WTC11 (cell line): Measurements from ENCODE around the gene GADL1. TPM values are rescaled to one million over a fixed set of nuclear protein-coding genes. Genes with fewer than 3 reads are reported as not detected.

Experiments used
- ATAC-seq: fragments of 200-7000 bp; cut with Tn5 transposase; 2 replicates; pipeline ENCODE4 v1.10.0; 2021; ENCODE audit warnings: mild to moderate bottlenecking, moderate library complexity
- CTCF ChIA-PET: fragments of 300-600 bp; sonication (Branson Sonifier 250); formaldehyde crosslinking; loops from one replicate; lab custom pipeline; 2021; ENCODE audit warnings: antibody characterized with exemption; lab: Charles Lee
- POLR2A ChIA-PET: fragments of 350-600 bp; sonication (Branson Sonifier 250); formaldehyde crosslinking; loops from one replicate; lab custom pipeline; 2021; ENCODE audit warnings: antibody characterized with exemption; lab: Charles Lee
- DNase-seq: peaks from one replicate; pipeline ENCODE4 v3.0.0; 2021; ENCODE audit warnings: low spot score
- H3K27ac Mint-ChIP-seq: 2 replicates; pipeline ENCODE4 v1.8.0; 2021; ENCODE audit warnings: mixed read lengths
- H3K27me3 Mint-ChIP-seq: 2 replicates; pipeline ENCODE4 v1.8.0; 2021; ENCODE audit warnings: low read depth, mild to moderate bottlenecking, moderate library complexity, mixed read lengths
- H3K36me3 Mint-ChIP-seq: 2 replicates; pipeline ENCODE4 v1.8.0; 2021; ENCODE audit warnings: mixed read lengths
- H3K4me1 Mint-ChIP-seq: 2 replicates; pipeline ENCODE4 v1.8.0; 2022; ENCODE audit warnings: mixed read lengths
- H3K4me3 Mint-ChIP-seq: 2 replicates; pipeline ENCODE4 v1.8.0; 2021; ENCODE audit warnings: mild to moderate bottlenecking, moderate library complexity, mixed read lengths
- H3K9me3 Mint-ChIP-seq: 2 replicates; pipeline ENCODE4 v1.8.0; 2021; ENCODE audit warnings: mixed read lengths
- ATF2 ChIP-seq: sonication (generic); formaldehyde crosslinking; IDR thresholded peaks from 2 replicates; pipeline ENCODE4 v1.8.1; 2022; ENCODE audit warnings: low read depth, missing genetic modification reagents, borderline replicate concordance
- ETV6 ChIP-seq: sonication (generic); formaldehyde crosslinking; IDR thresholded peaks from 2 replicates; pipeline ENCODE4 v1.8.1; 2022; ENCODE audit warnings: mild to moderate bottlenecking, missing genetic modification reagents
- JAZF1 ChIP-seq: fragments of 250-450 bp; sonication (Bioruptor Pico); IDR thresholded peaks from 2 replicates; pipeline ENCODE4 v1.9.0; 2021; ENCODE audit warnings: moderate library complexity, mild to moderate bottlenecking, inconsistent platforms
- NFE2L1 ChIP-seq: sonication (generic); formaldehyde crosslinking; IDR thresholded peaks from 2 replicates; pipeline ENCODE4 v1.8.1; 2023; ENCODE audit warnings: missing genetic modification reagents
- USF1 ChIP-seq: sonication (generic); formaldehyde crosslinking; IDR thresholded peaks from 2 replicates; pipeline ENCODE4 v1.8.0; 2022; ENCODE audit warnings: mild to moderate bottlenecking, missing genetic modification reagents
- ZNF232 ChIP-seq: sonication (generic); formaldehyde crosslinking; IDR thresholded peaks from 2 replicates; pipeline ENCODE4 v1.8.0; 2022; ENCODE audit warnings: mild to moderate bottlenecking, missing genetic modification reagents
- ZNF396 ChIP-seq: fragments of 250-450 bp; sonication (Bioruptor Pico); IDR thresholded peaks from 2 replicates; pipeline ENCODE4 v1.8.0; 2021; ENCODE audit warnings: mild to moderate bottlenecking, moderate library complexity, borderline replicate concordance
- ZNF512 ChIP-seq: sonication (generic); formaldehyde crosslinking; IDR thresholded peaks from 2 replicates; pipeline ENCODE4 v1.8.1; 2022; ENCODE audit warnings: missing genetic modification reagents, borderline replicate concordance
- ZNF532 ChIP-seq: fragments of 250-450 bp; sonication (Bioruptor Pico); IDR thresholded peaks from 2 replicates; pipeline ENCODE4 v1.9.0; 2021; ENCODE audit warnings: mild to moderate bottlenecking, borderline replicate concordance
- total RNA-seq: library from RNA; stranded (reverse); gene quantifications from 3 replicates; pipeline ENCODE4 v1.2.3, GENCODE V29; 2021
- TF ChIP-seq, protein P1 (sequence below): sonication (generic); formaldehyde crosslinking; IDR thresholded peaks from 2 replicates; pipeline ENCODE4 v1.8.1; 2022; ENCODE audit warnings: low read depth, mild to moderate bottlenecking, moderate library complexity, missing genetic modification reagents, borderline replicate concordance
- TF ChIP-seq, protein P2 (sequence below): fragments of 250-450 bp; sonication (Bioruptor Pico); IDR thresholded peaks from 2 replicates; pipeline ENCODE4 v1.9.0; 2021; ENCODE audit warnings: mild to moderate bottlenecking
- TF ChIP-seq, protein P3 (sequence below): sonication (generic); formaldehyde crosslinking; IDR thresholded peaks from 2 replicates; pipeline ENCODE4 v1.8.0; 2023; ENCODE audit warnings: missing genetic modification reagents
- TF ChIP-seq, protein P4 (sequence below): sonication (generic); formaldehyde crosslinking; IDR thresholded peaks from 2 replicates; pipeline ENCODE4 v1.8.0; 2022; ENCODE audit warnings: mild to moderate bottlenecking, missing genetic modification reagents
- TF ChIP-seq, protein P5 (sequence below): sonication (generic); formaldehyde crosslinking; IDR thresholded peaks from 2 replicates; pipeline ENCODE4 v1.8.1; 2022; ENCODE audit warnings: mild to moderate bottlenecking, moderate library complexity, missing genetic modification reagents

The GADL1 gene
- total RNA-seq, 1 experiment from 2014 or later: 0.15 TPM

DNA sequence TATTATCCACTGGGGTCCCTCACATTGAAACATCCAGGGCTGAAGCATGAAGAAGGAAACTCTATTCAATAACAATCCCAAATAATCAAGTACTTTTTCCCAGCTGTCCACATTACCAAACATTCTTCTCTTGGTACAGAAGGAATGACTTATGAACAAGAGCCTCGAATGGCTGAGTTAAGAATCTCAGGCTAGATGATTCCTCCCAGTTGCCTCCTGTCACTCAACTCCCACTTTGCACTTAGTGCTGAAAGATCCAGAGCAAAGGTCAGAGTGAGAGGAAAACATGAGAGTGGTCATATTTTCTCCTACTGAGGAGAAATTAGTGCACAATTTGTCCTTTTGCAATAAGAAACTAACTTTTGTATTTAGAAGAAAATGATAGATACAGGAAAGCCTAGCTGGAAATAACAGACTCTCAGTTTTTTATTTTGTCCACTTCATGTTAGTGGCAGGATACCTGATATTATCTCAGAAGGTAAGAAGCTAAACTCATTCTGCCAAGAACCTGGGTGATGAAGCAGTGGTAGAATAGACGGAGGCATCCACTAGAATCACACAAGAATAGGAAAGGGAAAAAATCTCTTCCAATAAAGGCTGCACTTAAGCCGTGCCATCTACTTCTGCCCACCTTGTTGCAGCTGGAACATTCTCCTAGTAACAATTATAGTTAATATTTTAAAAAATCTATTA, 46.2 kb downstream of the GADL1 start:
- H3K27me3 Mint-ChIP-seq: no peaks in the 10 kb centered on the region; the same call in 1 of the 2 replicates
- TF ChIP-seq, protein P1, sequence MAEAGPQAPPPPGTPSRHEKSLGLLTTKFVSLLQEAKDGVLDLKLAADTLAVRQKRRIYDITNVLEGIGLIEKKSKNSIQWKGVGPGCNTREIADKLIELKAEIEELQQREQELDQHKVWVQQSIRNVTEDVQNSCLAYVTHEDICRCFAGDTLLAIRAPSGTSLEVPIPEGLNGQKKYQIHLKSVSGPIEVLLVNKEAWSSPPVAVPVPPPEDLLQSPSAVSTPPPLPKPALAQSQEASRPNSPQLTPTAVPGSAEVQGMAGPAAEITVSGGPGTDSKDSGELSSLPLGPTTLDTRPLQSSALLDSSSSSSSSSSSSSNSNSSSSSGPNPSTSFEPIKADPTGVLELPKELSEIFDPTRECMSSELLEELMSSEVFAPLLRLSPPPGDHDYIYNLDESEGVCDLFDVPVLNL (CRISPR knock-in tag): no peak
- TF ChIP-seq ETV6 (CRISPR knock-in tag) (no peak), JAZF1 (CRISPR knock-in tag) (no peak), ZNF396 (CRISPR knock-in tag) (no peak), USF1 (CRISPR knock-in tag) (no peak), ATF2 (CRISPR knock-in tag) (no peak), ZNF232 (CRISPR knock-in tag) (no peak), ZNF532 (CRISPR knock-in tag) (no peak), ZNF512 (no peak), NFE2L1 (CRISPR knock-in tag) (no peak)
- TF ChIP-seq, protein P2, sequence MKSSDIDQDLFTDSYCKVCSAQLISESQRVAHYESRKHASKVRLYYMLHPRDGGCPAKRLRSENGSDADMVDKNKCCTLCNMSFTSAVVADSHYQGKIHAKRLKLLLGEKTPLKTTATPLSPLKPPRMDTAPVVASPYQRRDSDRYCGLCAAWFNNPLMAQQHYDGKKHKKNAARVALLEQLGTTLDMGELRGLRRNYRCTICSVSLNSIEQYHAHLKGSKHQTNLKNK: no peak
- TF ChIP-seq, protein P3, sequence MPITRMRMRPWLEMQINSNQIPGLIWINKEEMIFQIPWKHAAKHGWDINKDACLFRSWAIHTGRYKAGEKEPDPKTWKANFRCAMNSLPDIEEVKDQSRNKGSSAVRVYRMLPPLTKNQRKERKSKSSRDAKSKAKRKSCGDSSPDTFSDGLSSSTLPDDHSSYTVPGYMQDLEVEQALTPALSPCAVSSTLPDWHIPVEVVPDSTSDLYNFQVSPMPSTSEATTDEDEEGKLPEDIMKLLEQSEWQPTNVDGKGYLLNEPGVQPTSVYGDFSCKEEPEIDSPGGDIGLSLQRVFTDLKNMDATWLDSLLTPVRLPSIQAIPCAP: no peak
- TF ChIP-seq, protein P4, sequence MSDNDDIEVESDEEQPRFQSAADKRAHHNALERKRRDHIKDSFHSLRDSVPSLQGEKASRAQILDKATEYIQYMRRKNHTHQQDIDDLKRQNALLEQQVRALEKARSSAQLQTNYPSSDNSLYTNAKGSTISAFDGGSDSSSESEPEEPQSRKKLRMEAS (CRISPR knock-in tag): no peak
- TF ChIP-seq, protein P5, sequence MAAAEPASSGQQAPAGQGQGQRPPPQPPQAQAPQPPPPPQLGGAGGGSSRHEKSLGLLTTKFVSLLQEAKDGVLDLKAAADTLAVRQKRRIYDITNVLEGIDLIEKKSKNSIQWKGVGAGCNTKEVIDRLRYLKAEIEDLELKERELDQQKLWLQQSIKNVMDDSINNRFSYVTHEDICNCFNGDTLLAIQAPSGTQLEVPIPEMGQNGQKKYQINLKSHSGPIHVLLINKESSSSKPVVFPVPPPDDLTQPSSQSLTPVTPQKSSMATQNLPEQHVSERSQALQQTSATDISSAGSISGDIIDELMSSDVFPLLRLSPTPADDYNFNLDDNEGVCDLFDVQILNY (CRISPR knock-in tag): no peak
- no peak overlapping the region for H3K27ac Mint-ChIP-seq
- no peak overlapping the region for H3K4me3 Mint-ChIP-seq
- CTCF ChIA-PET: no interaction called here
- POLR2A ChIA-PET: interaction anchor here (0.6 kb wide), 1 partner anchor 16 kb away, joined by 3 read pairs; no protein-coding TSS in a partner anchor
- H3K9me3 Mint-ChIP-seq: no peaks in the 10 kb centered on the region
- no peaks in the 10 kb centered on the region for H3K36me3 Mint-ChIP-seq
- DNase-seq: no peak
- H3K4me1 Mint-ChIP-seq: 0 out of 2 replicates have a peak, but pooled peaks cover 3% of the 10 kb centered on the region
- ATAC-seq: no peak
